ENCODE data around the gene DPYSL5.

GRCh38 chr2:26850000-26850431, 2.1 kb downstream of the DPYSL5 start:
- no peak for TF ChIP-seq CTCF (conservative IDR thresholded peaks at IDR 0.05; ENCODE audit: low read depth, low read length)
- TF ChIP-seq EZH2phosphoT487 (IDR thresholded peaks at IDR 0.05; ENCODE audit: borderline replicate concordance, low read length), result no peak
